HG02885 (cell line): ENCODE results near the gene TRAF3.
"Not testable (repeated sequence)": the region's sequence is repeated elsewhere in the genome, so short reads cannot be mapped to it uniquely, and the experiment has no call there.

Source experiments
- ATAC-seq: cut with Tn5 transposase; IDR thresholded peaks from one replicate; pipeline ENCODE4 v1.9.1; 2021; ENCODE audit warnings: mild to moderate bottlenecking; ENCODE audit not compliant: unreplicated experiment, poor library complexity

Gene TRAF3

GRCh38 chr14:102751088-102751487 lies 26.2 kb upstream of the TRAF3 start:
- ATAC-seq, result no peak

GRCh38 chr14:102752239-102752847 lies 24.9 kb upstream of the TRAF3 start:
- ATAC-seq, result no peak

GRCh38 chr14:102754370-102755262 lies 22.6 kb upstream of the TRAF3 start:
- ATAC-seq, result no peak

GRCh38 chr14:102757646-102758045 lies 19.6 kb upstream of the TRAF3 start:
- ATAC-seq, result no peak

- no peak for ATAC-seq
Observed at GRCh38 chr14:102758087-102758486, 19.2 kb upstream of the TRAF3 start.

- no peak for ATAC-seq
Observed at GRCh38 chr14:102759456-102760187, 17.6 kb upstream of the TRAF3 start.

GRCh38 chr14:102760496-102761193 lies 16.6 kb upstream of the TRAF3 start:
- no peak for ATAC-seq

- no peak for ATAC-seq
Observed at GRCh38 chr14:102761206-102761605, 16.0 kb upstream of the TRAF3 start.

- peak; percentile 70 for ATAC-seq
Observed at GRCh38 chr14:102764220-102764671, 13.0 kb upstream of the TRAF3 start.

- not testable (repeated sequence) for ATAC-seq
Observed at GRCh38 chr14:102765770-102766169, 11.5 kb upstream of the TRAF3 start.

- peak; percentile 65 for ATAC-seq
Observed at GRCh38 chr14:102768223-102769048, 8.8 kb upstream of the TRAF3 start.

GRCh38 chr14:102769049-102769327 lies 8.3 kb upstream of the TRAF3 start:
- no peak for ATAC-seq

- ATAC-seq, result no peak
Observed at GRCh38 chr14:102770147-102771123, 6.8 kb upstream of the TRAF3 start.

GRCh38 chr14:102771144-102771543 lies 6.1 kb upstream of the TRAF3 start:
- ATAC-seq, result no peak

- ATAC-seq, result no peak
Observed at GRCh38 chr14:102772781-102773570, 4.3 kb upstream of the TRAF3 start.

- ATAC-seq, result peak; percentile 28
Observed at GRCh38 chr14:102774391-102775153, 2.7 kb upstream of the TRAF3 start.
